ENCODE data around the gene BTBD2. TPM values are rescaled to one million over a fixed set of nuclear protein-coding genes. Genes with fewer than 3 reads are reported as not detected.

The BTBD2 gene
- 25.8 and 30.2 TPM in 2 replicates for total RNA-seq

- no peaks in the 10 kb centered on the region for H3K27me3 Mint-ChIP-seq
- DNase-seq, result peak; percentile 86
- peaks cover 8% of the 10 kb centered on the region for H3K4me1 Mint-ChIP-seq
- intact Hi-C loops (cut with micrococcal nuclease), result loop anchor here (5.0 to 10.0 kb wide), 2 partner anchors 91 to 137 kb away; partner anchors contain the start of gene AP3D1
- H3K4me3 Mint-ChIP-seq, result peak within 1 kb of the TSS; percentile 82
- peak within 1 kb of the TSS; percentile 73 for H3K27ac Mint-ChIP-seq
- H3K36me3 Mint-ChIP-seq (ENCODE audit: low read depth), result peaks cover 6% of the 10 kb centered on the region
- H3K9me3 Mint-ChIP-seq, result no peaks in the 10 kb centered on the region
Measured at GRCh38 chr19:2015608-2015950, at the start of gene BTBD2. Gene BTBD2, minus strand, starts transcription at chr19:2015714. Its CDS starts 11 bp downstream, at chr19:2015703.

- H3K4me1 Mint-ChIP-seq, result peaks cover 15% of the 10 kb centered on the region
- no peaks in the 10 kb centered on the region for H3K27me3 Mint-ChIP-seq
- peaks cover 11% of the 10 kb centered on the region for H3K36me3 Mint-ChIP-seq (ENCODE audit: low read depth)
- no peak overlapping the region for H3K4me3 Mint-ChIP-seq
- intact Hi-C loops (cut with micrococcal nuclease), result no loop called here
- peak overlapping the region; percentile 29 for H3K27ac Mint-ChIP-seq
- DNase-seq, result peak; percentile 59
- H3K9me3 Mint-ChIP-seq, result no peaks in the 10 kb centered on the region
Measured at GRCh38 chr19:2064788-2065524, 49.4 kb upstream of the BTBD2 start.

- H3K27ac Mint-ChIP-seq, result peak overlapping the region; percentile 54
- no peaks in the 10 kb centered on the region for H3K9me3 Mint-ChIP-seq
- H3K27me3 Mint-ChIP-seq, result no peaks in the 10 kb centered on the region
- intact Hi-C loops (cut with micrococcal nuclease), result no loop called here
- DNase-seq, result peak; percentile 59
- no peak overlapping the region for H3K4me3 Mint-ChIP-seq
- peaks cover 7% of the 10 kb centered on the region for H3K36me3 Mint-ChIP-seq (ENCODE audit: low read depth)
- H3K4me1 Mint-ChIP-seq, result peaks cover 11% of the 10 kb centered on the region
Measured at GRCh38 chr19:2064395-2064787, 48.9 kb upstream of the BTBD2 start.

GRCh38 chr19:2063824-2064223 is 48.3 kb upstream of the BTBD2 start:
- intact Hi-C loops (cut with micrococcal nuclease), result no loop called here
- Mint-ChIP-seq H3K27ac (no peak overlapping the region), H3K27me3 (no peaks in the 10 kb centered on the region), H3K4me3 (no peak overlapping the region), H3K36me3 (ENCODE audit: low read depth) (peaks cover 5% of the 10 kb centered on the region), H3K4me1 (peaks cover 14% of the 10 kb centered on the region), H3K9me3 (no peaks in the 10 kb centered on the region)
- no peak for DNase-seq

- peak overlapping the region; percentile 73 for H3K27ac Mint-ChIP-seq
- no peaks in the 10 kb centered on the region for H3K9me3 Mint-ChIP-seq
- peaks cover 17% of the 10 kb centered on the region for H3K4me1 Mint-ChIP-seq
- H3K27me3 Mint-ChIP-seq, result no peaks in the 10 kb centered on the region
- no peak for DNase-seq
- no peaks in the 10 kb centered on the region for H3K36me3 Mint-ChIP-seq (ENCODE audit: low read depth)
- intact Hi-C loops (cut with micrococcal nuclease), result no loop called here
- H3K4me3 Mint-ChIP-seq, result peak overlapping the region; percentile 90
Measured at GRCh38 chr19:2062770-2063169, 47.3 kb upstream of the BTBD2 start.

DNA sequence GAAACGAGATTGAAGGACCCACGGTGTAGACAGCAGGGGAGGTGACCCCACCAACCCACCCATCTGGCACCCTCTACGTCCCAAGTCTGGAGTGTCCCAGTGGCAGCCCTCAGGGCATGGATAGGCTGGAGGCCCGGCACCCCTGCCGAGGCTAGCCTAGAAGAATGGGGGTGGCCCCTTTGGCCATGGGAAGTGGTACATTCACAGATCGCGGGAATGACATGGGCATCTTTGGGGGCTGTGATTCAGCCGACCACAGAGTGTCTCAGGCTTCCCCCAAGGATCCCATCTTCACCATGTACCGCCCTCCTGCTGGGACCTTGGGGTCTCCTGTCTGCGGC is 46.8 kb upstream of the BTBD2 start:
- H3K36me3 Mint-ChIP-seq (ENCODE audit: low read depth), result no peaks in the 10 kb centered on the region
- H3K27me3 Mint-ChIP-seq, result no peaks in the 10 kb centered on the region
- H3K4me3 Mint-ChIP-seq, result peak overlapping the region; percentile 90
- DNase-seq, result no peak
- intact Hi-C loops (cut with micrococcal nuclease), result no loop called here
- no peaks in the 10 kb centered on the region for H3K9me3 Mint-ChIP-seq
- H3K4me1 Mint-ChIP-seq, result peaks cover 17% of the 10 kb centered on the region
- H3K27ac Mint-ChIP-seq, result peak overlapping the region; percentile 91

DNA sequence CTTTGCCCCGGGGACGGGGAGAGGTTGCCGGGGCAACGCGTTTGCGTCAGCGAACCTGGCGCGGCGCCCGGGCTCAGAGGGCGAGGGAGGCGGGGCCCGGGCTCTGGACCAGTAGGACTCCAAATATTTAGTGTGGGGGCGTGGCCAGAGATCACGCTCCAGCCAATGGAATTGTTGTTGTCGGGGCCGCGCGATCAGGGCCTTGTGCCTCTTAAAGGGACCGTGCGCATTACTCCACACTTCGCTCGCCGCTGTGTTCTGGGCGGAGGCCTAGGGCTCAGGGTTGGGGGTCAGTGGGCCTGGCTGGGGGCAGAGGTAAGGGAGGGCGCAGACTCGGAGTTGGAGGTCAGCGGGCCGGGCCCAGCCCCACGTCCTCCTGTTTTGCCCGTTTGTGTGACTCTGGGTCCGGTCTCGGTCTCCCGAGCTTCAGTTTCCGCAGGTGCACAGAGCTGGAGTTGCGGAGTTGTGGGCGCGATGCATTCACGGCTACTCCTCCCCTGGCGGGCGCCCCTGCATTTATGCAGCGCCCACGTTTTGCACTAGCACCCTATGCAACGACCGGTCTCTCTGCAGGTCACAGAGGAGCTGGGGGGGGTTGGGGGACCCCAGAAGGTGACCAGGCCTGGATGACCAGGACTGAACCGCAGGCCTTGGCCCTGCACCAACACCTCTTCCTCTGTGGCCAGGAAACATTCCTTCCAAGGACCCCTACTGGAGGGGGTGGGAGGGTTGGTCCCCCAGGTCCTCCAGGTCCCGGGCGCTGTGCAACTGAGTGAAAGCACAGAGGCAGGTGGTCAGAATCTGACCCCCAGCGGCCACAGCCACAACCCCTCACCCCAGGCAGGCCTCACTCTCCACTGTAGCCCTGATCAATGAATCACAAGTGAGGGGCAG is 46.2 kb upstream of the BTBD2 start:
- intact Hi-C loops (cut with micrococcal nuclease), result loop anchor here (1.0 to 2.0 kb wide), 4 partner anchors 19 to 43 kb away; partner anchors contain the start of genes IZUMO4 and MOB3A
- H3K27ac Mint-ChIP-seq, result peak overlapping the region; percentile 91
- H3K9me3 Mint-ChIP-seq, result no peaks in the 10 kb centered on the region
- H3K36me3 Mint-ChIP-seq (ENCODE audit: low read depth), result no peaks in the 10 kb centered on the region
- peaks cover 20% of the 10 kb centered on the region for H3K4me1 Mint-ChIP-seq
- peak overlapping the region; percentile 90 for H3K4me3 Mint-ChIP-seq
- DNase-seq, result peak; percentile 100
- H3K27me3 Mint-ChIP-seq, result no peaks in the 10 kb centered on the region

DNA sequence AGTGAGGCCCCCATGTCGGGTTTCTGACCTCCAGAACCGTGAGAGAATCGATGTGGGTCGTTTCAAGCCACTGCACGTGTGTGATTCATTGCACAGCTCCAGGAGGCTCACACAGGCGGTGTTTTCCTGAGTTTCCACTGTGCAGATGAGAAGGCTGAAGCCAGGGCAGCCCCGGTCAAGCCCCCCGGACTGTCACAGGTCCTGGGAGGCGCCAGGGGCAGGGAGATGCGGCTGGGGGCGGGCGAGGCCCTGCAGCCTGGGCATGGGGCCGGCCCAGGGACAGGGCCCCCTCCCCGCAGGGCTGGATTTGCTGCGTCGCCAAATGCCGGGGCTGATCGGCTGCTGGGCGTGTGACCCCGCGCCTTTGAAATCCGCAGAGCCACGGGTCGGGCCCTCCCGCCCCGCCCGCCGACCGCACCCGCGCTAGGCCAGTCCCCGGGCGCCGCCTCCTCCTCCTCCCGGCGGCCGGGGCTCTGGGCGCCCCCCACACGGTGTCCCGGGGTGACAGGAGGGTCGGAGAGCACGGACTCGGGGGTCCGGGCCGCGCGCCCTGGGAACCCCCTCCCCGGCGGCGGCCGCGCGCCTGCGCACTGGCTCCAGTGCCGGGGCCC is 45.5 kb upstream of the BTBD2 start:
- Mint-ChIP-seq H3K27me3 (no peaks in the 10 kb centered on the region), H3K36me3 (ENCODE audit: low read depth) (no peaks in the 10 kb centered on the region), H3K4me3 (peak overlapping the region; percentile 96), H3K9me3 (no peaks in the 10 kb centered on the region), H3K4me1 (peaks cover 24% of the 10 kb centered on the region), H3K27ac (peak overlapping the region; percentile 98)
- no peak for DNase-seq
- intact Hi-C loops (cut with micrococcal nuclease), result loop anchor here (1.0 to 2.0 kb wide), 5 partner anchors 9 to 42 kb away; partner anchors contain the start of genes IZUMO4 and MOB3A

- H3K4me3 Mint-ChIP-seq, result peak overlapping the region; percentile 96
- intact Hi-C loops (cut with micrococcal nuclease), result loop anchor here (1.0 to 2.0 kb wide), 2 partner anchors 7 to 41 kb away; no protein-coding TSS in a partner anchor
- DNase-seq, result peak; percentile 63
- no peaks in the 10 kb centered on the region for H3K9me3 Mint-ChIP-seq
- no peaks in the 10 kb centered on the region for H3K27me3 Mint-ChIP-seq
- peak overlapping the region; percentile 98 for H3K27ac Mint-ChIP-seq
- H3K4me1 Mint-ChIP-seq, result peaks cover 34% of the 10 kb centered on the region
- H3K36me3 Mint-ChIP-seq (ENCODE audit: low read depth), result no peaks in the 10 kb centered on the region
Measured at GRCh38 chr19:2059422-2060201, 44.1 kb upstream of the BTBD2 start.

DNA sequence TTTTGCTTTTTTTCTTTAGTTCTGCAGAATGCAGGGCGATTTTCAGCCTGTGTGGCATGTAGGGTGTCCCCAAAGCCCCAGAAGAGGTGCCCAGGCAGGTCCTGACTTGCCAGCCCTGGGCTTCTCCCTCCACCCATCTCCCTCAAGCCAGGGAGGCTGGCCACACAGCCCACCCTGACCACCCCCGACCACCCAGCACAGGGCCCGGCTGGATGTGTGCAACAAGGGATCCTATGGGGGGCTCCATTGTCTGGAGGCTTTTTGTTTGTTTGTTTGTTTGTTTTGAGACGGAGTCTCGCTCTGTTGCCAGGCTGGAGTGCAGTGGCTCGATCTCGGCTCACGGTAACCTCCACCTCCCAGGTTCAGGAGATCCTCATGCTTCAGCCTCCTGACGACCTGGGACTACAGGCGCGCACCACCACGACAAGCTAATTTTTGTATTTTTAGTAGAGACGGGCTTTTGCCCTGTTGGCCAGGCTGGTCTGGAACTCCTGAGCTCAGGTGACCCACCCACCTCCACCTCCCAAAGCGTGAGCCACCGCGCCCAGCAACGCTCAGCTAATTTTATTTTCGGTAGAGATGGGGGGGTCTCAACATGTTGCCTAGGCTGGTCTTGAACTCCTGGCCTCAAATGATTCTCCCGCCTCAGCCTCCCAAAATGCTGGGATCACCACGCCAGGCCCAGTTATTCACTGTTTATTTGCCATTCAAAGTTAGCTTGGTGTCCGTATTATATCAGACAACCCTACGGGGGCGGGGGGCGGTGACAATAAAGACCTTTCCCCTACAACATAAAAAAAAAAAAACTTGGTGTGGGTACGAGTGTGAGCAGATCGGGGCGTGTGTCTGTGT is 43.3 kb upstream of the BTBD2 start:
- intact Hi-C loops (cut with micrococcal nuclease), result no loop called here
- peak overlapping the region; percentile 72 for H3K27ac Mint-ChIP-seq
- H3K36me3 Mint-ChIP-seq (ENCODE audit: low read depth), result no peaks in the 10 kb centered on the region
- H3K4me3 Mint-ChIP-seq, result no peak overlapping the region
- H3K4me1 Mint-ChIP-seq, result peaks cover 34% of the 10 kb centered on the region
- H3K27me3 Mint-ChIP-seq, result no peaks in the 10 kb centered on the region
- no peaks in the 10 kb centered on the region for H3K9me3 Mint-ChIP-seq
- peak; percentile 59 for DNase-seq

DNA sequence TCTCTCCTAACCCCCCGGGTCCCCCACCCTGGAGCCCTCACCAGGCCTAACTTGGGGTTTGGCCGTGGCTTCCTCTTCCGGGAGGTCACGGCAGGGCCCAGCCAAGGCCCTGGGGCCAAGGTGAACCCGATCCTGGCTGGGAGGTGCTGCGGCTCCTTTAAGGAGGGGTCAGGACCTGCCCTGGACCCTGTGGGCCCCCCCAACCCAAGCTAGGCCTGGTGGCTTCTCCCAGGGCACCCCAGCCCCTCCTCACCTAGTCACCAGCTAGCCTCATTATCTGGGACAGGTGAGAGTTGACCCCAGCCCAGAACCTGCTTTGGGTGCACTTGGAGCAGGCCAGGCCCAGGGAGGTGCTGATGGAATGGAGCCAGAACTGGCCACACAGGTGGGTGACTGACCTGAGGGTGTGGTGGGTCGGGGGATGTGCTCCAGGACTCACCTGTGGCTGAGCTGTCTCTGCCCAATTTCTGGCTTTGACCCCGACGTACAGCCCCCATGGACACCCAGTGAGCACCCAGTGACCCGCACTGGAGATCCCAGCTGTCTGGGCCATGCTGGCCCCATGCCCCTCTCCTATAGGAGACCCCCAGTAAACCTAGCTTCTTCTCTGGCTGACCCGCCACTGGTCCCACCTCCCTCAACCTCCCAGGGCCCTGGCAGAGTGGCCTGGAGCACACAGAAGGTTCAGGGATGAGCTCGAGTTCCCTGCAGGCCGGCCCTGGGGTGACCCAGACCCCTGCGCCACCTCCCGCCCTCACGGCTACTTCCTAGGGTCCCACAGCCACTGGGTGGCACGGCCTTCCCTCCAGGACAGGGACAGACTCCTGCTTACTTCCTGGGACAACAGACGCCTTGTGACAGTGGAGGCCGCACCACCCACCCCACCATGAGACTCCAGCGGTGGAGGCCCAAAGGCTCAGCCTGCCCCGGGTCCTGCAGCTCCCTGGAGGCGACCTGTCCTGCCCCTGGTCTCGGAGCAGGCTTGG is 42.3 kb upstream of the BTBD2 start:
- peak overlapping the region; percentile 67 for H3K27ac Mint-ChIP-seq
- peaks cover 36% of the 10 kb centered on the region for H3K4me1 Mint-ChIP-seq
- H3K36me3 Mint-ChIP-seq (ENCODE audit: low read depth), result no peaks in the 10 kb centered on the region
- no peaks in the 10 kb centered on the region for H3K27me3 Mint-ChIP-seq
- intact Hi-C loops (cut with micrococcal nuclease), result no loop called here
- DNase-seq, result peak; percentile 60
- H3K9me3 Mint-ChIP-seq, result no peaks in the 10 kb centered on the region
- H3K4me3 Mint-ChIP-seq, result peak overlapping the region; percentile 35

DNA sequence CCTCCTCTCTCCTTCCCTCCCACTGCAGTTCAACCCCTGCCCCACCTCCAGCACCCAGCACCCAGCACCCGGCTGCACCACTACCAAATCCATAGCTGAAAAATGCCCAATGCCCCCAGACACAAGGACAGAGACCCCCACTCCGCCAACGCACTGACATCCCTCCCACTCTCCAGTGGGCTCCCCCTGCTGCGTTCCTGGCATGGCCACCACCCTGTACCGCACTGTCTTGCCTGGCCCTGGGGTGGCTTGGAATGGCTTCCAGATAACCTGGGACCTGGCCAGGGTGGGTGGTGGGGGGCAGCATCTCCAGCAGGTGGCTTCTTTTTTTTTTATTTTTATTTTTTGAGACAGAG is 41.3 kb upstream of the BTBD2 start:
- peak; percentile 70 for DNase-seq
- H3K27me3 Mint-ChIP-seq, result no peaks in the 10 kb centered on the region
- H3K36me3 Mint-ChIP-seq (ENCODE audit: low read depth), result no peaks in the 10 kb centered on the region
- H3K4me3 Mint-ChIP-seq, result peak overlapping the region; percentile 80
- intact Hi-C loops (cut with micrococcal nuclease), result no loop called here
- H3K27ac Mint-ChIP-seq, result peak overlapping the region; percentile 83
- H3K9me3 Mint-ChIP-seq, result no peaks in the 10 kb centered on the region
- peaks cover 36% of the 10 kb centered on the region for H3K4me1 Mint-ChIP-seq

Measured in activated CD4-positive, alpha-beta T cell treated with anti-CD3 and anti-CD28 coated beads, Interleukin-2, amount 10 ng/mL, durations not matched to agents 24 days and 14 days (primary cell).